BJ (cell line): ENCODE data around the gene ARHGAP31. TPM values are rescaled to one million over a fixed set of nuclear protein-coding genes. Genes with fewer than 3 reads are reported as not detected.
"Not testable (repeated sequence)": the region's sequence is repeated elsewhere in the genome, so short reads cannot be mapped to it uniquely, and the experiment has no call there.

Experiments used
- CTCF ChIA-PET: fragments of 350-600 bp; formaldehyde crosslinking; extraction: SDS; loops from one replicate; lab custom pipeline; 2021; ENCODE audit warnings: antibody characterized with exemption, inconsistent platforms; lab: Yijun Ruan, JAX
- POLR2A ChIA-PET: fragments of 300-600 bp; sonication (Branson Sonifier 250); formaldehyde crosslinking; extraction: SDS; loops from one replicate; lab custom pipeline; 2021; ENCODE audit warnings: antibody characterized with exemption; lab: Charles Lee
- DNase-seq: peaks from one replicate; pipeline ENCODE4 v3.0.0-alpha.2; 2011; ENCODE audit warnings: low read depth
- H3K27me3 ChIP-seq: 2 replicates; pipeline ENCODE4 v1.6.0; 2011; ENCODE audit warnings: low read length; ENCODE audit not compliant: control insufficient read depth, insufficient read depth
- H3K36me3 ChIP-seq: 2 replicates; pipeline ENCODE4 v1.5.1; 2011; ENCODE audit warnings: low read length; ENCODE audit not compliant: control insufficient read depth, insufficient read depth
- H3K4me3 ChIP-seq: 2 replicates; pipeline ENCODE4 v1.5.1; 2011; ENCODE audit warnings: low read depth, mild to moderate bottlenecking, control low read depth, low read length
- polyA plus RNA-seq: library from polyadenylated mRNA; depleted of rRNA; stranded (reverse); fragments of >200 nt; gene quantifications from 2 replicates; pipeline ENCODE4 v1.2.3, GENCODE V29; 2011
- TF ChIP-seq, protein P1 (sequence below): IDR thresholded peaks from 2 replicates; pipeline ENCODE4 v1.5.1; 2011; ENCODE audit warnings: low read depth, mild to moderate bottlenecking, control low read depth, inconsistent platforms, low read length, moderate library complexity; ENCODE audit not compliant: insufficient read depth

Gene ARHGAP31
- polyA plus RNA-seq, 1 experiment = 19.4 TPM

DNA sequence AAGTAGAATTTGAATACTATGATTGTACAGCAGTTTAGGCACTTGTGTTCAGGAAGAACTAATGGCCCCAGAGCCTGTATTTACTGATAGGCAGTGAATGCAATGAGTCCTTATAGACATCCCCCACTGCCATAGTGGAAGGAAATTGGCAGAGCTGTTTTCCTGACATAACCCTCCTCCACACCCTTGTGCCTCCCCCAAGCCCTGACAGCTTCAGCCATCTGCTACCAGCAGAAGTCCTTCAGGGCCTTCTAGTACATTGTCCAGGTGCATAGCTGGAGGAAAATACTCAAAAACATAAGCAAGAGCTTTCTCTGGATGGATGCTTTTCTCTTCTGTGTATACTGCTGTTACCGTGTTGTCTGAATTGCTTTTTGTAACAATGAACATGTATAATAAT is 20.6 kb downstream of the ARHGAP31 start:
- H3K4me3 ChIP-seq = no peak overlapping the region
- H3K27me3 ChIP-seq = no peaks in the 10 kb centered on the region
- ChIA-PET CTCF (interaction anchor here (1.2 kb wide), 1 partner anchor 10 kb away, joined by 3 read pairs; no protein-coding TSS in a partner anchor), POLR2A (no interaction called here)
- peaks cover 2% of the 10 kb centered on the region; the same call in 1 of the 2 replicates for H3K36me3 ChIP-seq
- TF ChIP-seq, protein P1, sequence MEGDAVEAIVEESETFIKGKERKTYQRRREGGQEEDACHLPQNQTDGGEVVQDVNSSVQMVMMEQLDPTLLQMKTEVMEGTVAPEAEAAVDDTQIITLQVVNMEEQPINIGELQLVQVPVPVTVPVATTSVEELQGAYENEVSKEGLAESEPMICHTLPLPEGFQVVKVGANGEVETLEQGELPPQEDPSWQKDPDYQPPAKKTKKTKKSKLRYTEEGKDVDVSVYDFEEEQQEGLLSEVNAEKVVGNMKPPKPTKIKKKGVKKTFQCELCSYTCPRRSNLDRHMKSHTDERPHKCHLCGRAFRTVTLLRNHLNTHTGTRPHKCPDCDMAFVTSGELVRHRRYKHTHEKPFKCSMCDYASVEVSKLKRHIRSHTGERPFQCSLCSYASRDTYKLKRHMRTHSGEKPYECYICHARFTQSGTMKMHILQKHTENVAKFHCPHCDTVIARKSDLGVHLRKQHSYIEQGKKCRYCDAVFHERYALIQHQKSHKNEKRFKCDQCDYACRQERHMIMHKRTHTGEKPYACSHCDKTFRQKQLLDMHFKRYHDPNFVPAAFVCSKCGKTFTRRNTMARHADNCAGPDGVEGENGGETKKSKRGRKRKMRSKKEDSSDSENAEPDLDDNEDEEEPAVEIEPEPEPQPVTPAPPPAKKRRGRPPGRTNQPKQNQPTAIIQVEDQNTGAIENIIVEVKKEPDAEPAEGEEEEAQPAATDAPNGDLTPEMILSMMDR = no peak
- DNase-seq = no peak

DNA sequence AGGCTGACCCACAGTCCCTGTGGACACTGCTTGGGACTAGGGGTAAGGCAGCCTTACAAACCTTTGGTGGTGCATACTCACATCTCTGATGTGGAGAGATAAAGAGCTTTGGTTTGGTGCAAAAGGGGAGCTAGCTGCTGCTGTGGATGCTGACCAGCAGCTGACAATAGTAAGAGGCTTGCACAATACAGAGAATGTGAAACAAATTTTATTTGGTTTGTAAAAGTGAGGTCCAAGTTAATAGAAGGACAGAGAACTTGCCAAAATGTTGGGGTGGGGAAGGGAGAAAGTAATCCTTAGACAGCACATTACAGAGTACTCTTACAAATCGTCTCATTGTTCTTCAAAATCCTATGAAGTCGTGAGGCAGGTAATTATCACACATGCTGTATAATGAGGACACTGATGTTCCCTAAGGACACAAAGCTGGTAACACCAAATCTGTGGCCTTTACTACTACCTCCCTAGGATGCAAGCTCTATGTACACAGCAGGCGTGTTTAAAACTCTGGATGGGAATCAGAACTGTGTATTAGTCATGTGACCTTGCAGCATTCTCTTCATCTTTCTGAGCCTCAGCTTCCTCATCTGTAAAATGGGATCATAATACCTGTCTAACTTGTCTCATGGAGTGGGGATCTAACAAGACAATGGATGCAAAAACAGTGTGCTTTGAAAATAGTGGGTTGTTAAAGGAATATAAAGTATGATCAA is 21.6 kb downstream of the ARHGAP31 start:
- no peak for DNase-seq
- TF ChIP-seq, protein P1 = no peak
- no peaks in the 10 kb centered on the region for H3K27me3 ChIP-seq
- ChIA-PET POLR2A (no interaction called here), CTCF (interaction anchor here (0.7 to 1.2 kb wide), 2 partner anchors 11 to 21 kb away, joined by 3 read pairs; no protein-coding TSS in a partner anchor)
- H3K36me3 ChIP-seq = peaks cover 2% of the 10 kb centered on the region; the same call in 1 of the 2 replicates
- H3K4me3 ChIP-seq = no peak overlapping the region

DNA sequence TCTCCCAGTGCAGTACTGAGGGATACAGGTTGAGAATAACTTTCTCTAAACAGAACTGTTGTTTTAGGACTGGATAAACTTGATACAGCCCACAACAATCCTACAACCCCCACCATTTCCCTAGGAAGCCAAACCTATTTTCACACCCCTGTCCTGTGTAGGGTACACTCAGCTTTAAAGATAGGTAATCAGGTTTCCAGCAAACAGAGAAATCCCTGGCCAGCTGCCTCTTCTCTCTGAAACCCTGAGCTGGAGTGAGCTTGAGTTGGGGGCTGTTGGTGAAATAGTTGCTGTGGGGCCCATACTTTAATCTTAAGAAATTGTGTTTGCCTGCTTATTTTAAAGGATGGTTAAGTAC is 22.1 kb downstream of the ARHGAP31 start:
- Histone ChIP-seq H3K36me3 (peaks cover 2% of the 10 kb centered on the region; the same call in 1 of the 2 replicates), H3K4me3 (no peak overlapping the region), H3K27me3 (no peaks in the 10 kb centered on the region)
- ChIA-PET CTCF (no interaction called here), POLR2A (no interaction called here)
- TF ChIP-seq, protein P1 = no peak
- DNase-seq = no peak

DNA sequence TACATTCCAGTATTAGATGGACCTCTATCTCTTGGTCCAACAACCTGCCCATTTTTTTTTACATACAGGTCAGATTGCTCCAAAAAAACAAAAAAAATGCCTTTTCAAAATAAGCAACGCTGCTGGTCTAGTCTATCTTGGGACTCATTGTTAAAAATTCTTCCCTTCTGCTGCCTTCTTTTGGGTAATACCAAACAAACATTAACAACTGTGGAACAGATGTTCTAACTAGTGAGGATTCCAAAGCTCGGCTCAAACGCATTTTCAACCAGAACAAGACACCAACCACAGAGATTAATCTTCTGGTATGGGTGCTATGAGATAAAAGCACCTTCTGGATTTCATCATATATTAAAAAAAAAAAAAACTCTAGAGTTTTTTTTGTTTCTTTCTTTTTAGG is 24.7 kb downstream of the ARHGAP31 start:
- CTCF ChIA-PET = interaction anchor here (0.6 to 2.5 kb wide), 4 partner anchors 13 to 28 kb away, joined by 3 to 6 read pairs (median 4); no protein-coding TSS in a partner anchor
- Histone ChIP-seq H3K4me3 (no peak overlapping the region), H3K27me3 (no peaks in the 10 kb centered on the region), H3K36me3 (peaks cover 1% of the 10 kb centered on the region; the same call in 1 of the 2 replicates)
- TF ChIP-seq, protein P1 = no peak
- no peak for DNase-seq
- POLR2A ChIA-PET = interaction anchor here (1.0 kb wide), 1 partner anchor 22 kb away, joined by 21 read pairs; no protein-coding TSS in a partner anchor

DNA sequence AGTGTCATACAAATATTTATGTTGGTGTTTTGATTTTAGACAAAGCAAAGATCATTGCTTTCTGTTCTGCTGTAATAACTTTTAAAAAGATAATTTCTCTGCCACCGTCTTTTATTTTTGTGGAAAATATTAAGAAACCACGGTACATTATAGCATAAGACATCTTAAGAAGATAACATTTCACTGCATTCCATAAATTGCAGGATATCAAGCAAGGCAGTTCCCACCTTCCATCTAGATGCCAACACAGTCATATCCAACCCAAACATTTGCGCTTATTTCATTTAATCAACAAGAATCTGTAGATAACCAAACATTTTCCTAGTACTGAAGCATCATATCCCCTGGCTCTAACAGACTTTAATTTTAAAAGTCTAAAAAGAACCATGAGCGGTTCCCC is 25.1 kb downstream of the ARHGAP31 start:
- DNase-seq = no peak
- H3K27me3 ChIP-seq = no peaks in the 10 kb centered on the region
- no peak overlapping the region for H3K4me3 ChIP-seq
- POLR2A ChIA-PET = interaction anchor here (1.0 kb wide), 1 partner anchor 22 kb away, joined by 21 read pairs; no protein-coding TSS in a partner anchor
- CTCF ChIA-PET = interaction anchor here (0.9 to 2.5 kb wide), 3 partner anchors 13 to 24 kb away, joined by 3 to 6 read pairs (median 5); no protein-coding TSS in a partner anchor
- H3K36me3 ChIP-seq = no peaks in the 10 kb centered on the region
- TF ChIP-seq, protein P1 = no peak

DNA sequence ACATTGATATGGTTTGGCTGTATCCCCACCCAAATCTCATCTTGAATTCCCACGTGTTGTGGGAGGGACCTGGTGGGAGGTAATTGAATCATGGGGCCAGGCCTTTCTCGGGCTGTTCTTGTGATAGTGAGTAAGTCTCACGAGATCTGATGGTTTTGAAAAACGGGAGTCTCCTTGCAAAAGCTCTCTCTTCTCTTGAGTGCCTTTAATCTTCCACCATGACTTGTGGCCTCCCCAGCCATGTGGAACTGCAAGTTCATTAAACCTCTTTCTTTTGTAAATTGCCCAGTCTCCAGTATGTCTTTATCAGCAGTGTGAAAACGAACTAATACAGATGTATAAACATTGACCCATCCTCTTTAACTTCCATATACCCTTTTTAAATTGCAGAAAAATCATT is 26.6 kb downstream of the ARHGAP31 start:
- H3K36me3 ChIP-seq, POLR2A ChIA-PET, H3K27me3 ChIP-seq, DNase-seq, H3K4me3 ChIP-seq, CTCF ChIA-PET: not testable (repeated sequence)
